Ovary (tissue), 9 donors: Measurements from ENCODE around the gene TLE4. TPM values are rescaled to one million over a fixed set of nuclear protein-coding genes. Genes with fewer than 3 reads are reported as not detected.

Experiments
- DNase-seq, 5 donors: peaks; one replicate each; pipeline ENCODE4 v3.0.0-alpha.2; 2019 to 2020
- H3K27ac ChIP-seq, 2 donors: fragments of 200-600 bp; one replicate each; pipeline versions ENCODE4 v1.5.1 to v1.8.0; 2019 to 2022
- H3K27me3 ChIP-seq: fragments of 200-600 bp; one replicate; pipeline ENCODE4 v1.8.0; 2022
- H3K36me3 ChIP-seq: fragments of 200-600 bp; sonication (generic); one replicate; pipeline ENCODE4 v1.5.1; 2019
- H3K4me1 ChIP-seq: one replicate; pipeline ENCODE4 v1.8.1; 2013; ENCODE audit warnings: mild to moderate bottlenecking, moderate library complexity; ENCODE audit not compliant: insufficient read depth
- H3K4me3 ChIP-seq: fragments of 200-600 bp; sonication (generic); one replicate; pipeline ENCODE4 v1.5.1; 2017
- H3K9me3 ChIP-seq, 2 donors: fragments of 200-600 bp in 1 of 2; sonication (generic) in 1 of 2; one replicate each; pipeline versions ENCODE4 v1.5.1 to v1.8.1; 2013 to 2019; ENCODE audit warnings: mild to moderate bottlenecking in 1 of 2, moderate library complexity in 1 of 2
- EP300 ChIP-seq: sonication (generic); formaldehyde crosslinking; IDR thresholded peaks from one replicate; pipeline ENCODE4 v1.6.1; 2017; ENCODE audit warnings: antibody characterized with exemption
- POLR2A ChIP-seq: fragments of 450-650 bp; IDR thresholded peaks from one replicate; pipeline ENCODE4 v1.6.1; 2017; ENCODE audit warnings: antibody characterized with exemption, mild to moderate bottlenecking, moderate library complexity
- WGBS, 3 donors: extraction: QIAGEN DNeasy Blood & Tissue Kit in 1 of 3; methylation state at CpG; one replicate each; pipeline versions ENCODE4 v1.1.5 to v1.1.7; 2013 to 2017; 5-methylcytosine and 5-hydroxymethylcytosine counted together
- intact Hi-C, 4 donors: fragments of 100-400 bp; cut with DNase I; formaldehyde crosslinking; loops; one replicate each; pipeline versions ENCODE4 v1.11.0 to v1.15.1; 2022 to 2023
- polyA plus RNA-seq, 2 donors: library from polyadenylated mRNA; stranded (reverse); fragments of 200-250 nt in 1 of 2; fragments of 350-450 nt in 1 of 2; fragmentation: Illumina TruSeq in 1 of 2; extraction: RNeasy Lipid Tissue Mini Kit (QIAGEN cat#74804) in 1 of 2; gene quantifications; one replicate each; pipeline ENCODE4 v1.2.3, GENCODE V29; 2013 to 2014
- total RNA-seq, 7 donors: library from RNA; depleted of rRNA in 2 of 7; stranded (reverse); fragments of >200 nt in 2 of 7; fragmentation: NEBNext Ultra II Directional in 3 of 7; extraction: Animal tissue kit (Norgen Biotek cat#: 25700) in 3 of 7; gene quantifications; one replicate each; pipeline versions ENCODE4 v1.1.0 to v1.2.4, GENCODE V29; 2016 to 2023
- TF ChIP-seq, protein P1 (sequence below), 3 donors: fragments of 450-650 bp in 2 of 3; fragments of 200-600 bp in 1 of 3; IDR thresholded peaks; one replicate each; pipeline versions ENCODE4 v1.5.1 to v1.8.0; 2016 to 2022; ENCODE audit warnings: antibody characterized with exemption in 3 of 3, mild to moderate bottlenecking in 1 of 3
- donor health status: DM: no; HTN: no; CAD: no; lungs with moderate emphysema.
- donor health status: DM: no; HTN: no; CAD: no.
- donor health status: Bipolar disorder and iron deficiency.
- donor health status: DM: yes; HTN: yes; CAD: no.
- donor health status: DM: no; HTN: no; CAD: no.
- donor health status: DM: yes; HTN: yes; CAD: no.

Gene TLE4
- total and polyA plus RNA-seq, 9 donors, result 34.6 to 67.5 (median 54.6) TPM

DNA sequence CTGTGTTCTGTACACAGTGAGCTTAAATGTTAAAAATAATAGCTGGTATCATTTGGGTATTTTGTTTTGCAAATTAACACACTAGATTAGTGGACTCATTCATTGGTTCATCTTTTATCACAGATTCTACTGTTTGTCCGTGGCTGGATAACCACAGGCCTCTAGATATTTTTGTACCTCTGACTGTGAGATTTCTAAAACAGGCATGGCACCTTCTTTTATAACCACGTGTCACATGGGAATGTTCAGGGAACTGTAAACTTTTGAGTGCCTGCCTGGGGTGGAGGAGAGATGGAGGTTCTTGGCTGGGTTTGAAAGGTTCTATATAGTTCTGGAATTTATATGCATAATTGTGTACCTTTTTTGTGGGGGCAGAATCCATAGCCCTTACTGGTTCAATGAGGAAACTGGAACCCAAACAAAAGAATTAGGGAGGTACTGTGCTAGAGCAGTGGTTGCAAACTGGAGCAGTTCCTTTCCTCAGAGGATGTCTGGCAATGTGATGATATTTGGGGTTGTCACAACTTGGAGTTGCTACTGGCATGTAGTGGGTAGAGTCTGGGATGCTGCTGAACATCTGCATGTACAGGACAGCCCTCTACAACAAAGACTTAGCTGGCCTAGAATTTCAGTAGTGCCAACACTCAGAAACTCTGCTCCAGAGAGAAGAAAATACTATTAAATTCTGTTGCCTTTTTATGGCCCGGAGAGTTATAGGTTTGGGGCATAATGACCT is 16.9 kb downstream of the TLE4 start:
- TF ChIP-seq EP300 (no peak), POLR2A (no peak)
- TF ChIP-seq, protein P1, sequence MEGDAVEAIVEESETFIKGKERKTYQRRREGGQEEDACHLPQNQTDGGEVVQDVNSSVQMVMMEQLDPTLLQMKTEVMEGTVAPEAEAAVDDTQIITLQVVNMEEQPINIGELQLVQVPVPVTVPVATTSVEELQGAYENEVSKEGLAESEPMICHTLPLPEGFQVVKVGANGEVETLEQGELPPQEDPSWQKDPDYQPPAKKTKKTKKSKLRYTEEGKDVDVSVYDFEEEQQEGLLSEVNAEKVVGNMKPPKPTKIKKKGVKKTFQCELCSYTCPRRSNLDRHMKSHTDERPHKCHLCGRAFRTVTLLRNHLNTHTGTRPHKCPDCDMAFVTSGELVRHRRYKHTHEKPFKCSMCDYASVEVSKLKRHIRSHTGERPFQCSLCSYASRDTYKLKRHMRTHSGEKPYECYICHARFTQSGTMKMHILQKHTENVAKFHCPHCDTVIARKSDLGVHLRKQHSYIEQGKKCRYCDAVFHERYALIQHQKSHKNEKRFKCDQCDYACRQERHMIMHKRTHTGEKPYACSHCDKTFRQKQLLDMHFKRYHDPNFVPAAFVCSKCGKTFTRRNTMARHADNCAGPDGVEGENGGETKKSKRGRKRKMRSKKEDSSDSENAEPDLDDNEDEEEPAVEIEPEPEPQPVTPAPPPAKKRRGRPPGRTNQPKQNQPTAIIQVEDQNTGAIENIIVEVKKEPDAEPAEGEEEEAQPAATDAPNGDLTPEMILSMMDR (IDR thresholded peaks at IDR 0.05), result no peak
- DNase-seq, result no peak
- 85 to 89% (median 87%) methylated on average over 3 of the region's 3 CpGs for WGBS, 3 donors
- Histone ChIP-seq H3K27me3 (no peaks in the 10 kb centered on the region), H3K9me3 (no peaks in the 10 kb centered on the region), H3K4me3 (no peak overlapping the region), H3K4me1 (peaks cover 21% of the 10 kb centered on the region), H3K27ac (no peak overlapping the region), H3K36me3 (no peaks in the 10 kb centered on the region)
- intact Hi-C loops, result no loop called here

DNA sequence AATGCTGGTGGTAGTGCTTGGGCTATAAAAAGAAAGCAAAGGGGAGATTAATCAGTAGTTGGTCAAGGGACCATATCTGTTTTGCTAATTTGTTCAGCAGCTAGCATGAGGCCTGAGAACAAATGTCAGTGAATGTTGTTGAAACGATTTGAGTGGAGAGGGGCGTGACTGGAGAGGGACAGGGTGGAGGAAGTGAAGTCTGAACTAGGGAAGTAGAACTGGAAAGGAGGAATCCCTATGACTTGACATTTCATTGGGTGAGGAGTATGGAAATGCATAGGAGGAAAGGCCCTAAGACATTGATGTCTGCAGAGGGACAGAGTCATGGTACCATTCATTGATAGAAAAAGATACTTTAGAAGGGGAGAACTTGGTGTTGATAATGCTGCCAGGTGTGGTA is 19.7 kb downstream of the TLE4 start:
- H3K9me3 ChIP-seq, result no peaks in the 10 kb centered on the region
- H3K27me3 ChIP-seq, result no peaks in the 10 kb centered on the region
- intact Hi-C loops, result no loop called here
- H3K4me3 ChIP-seq, result no peak overlapping the region
- TF ChIP-seq, protein P1 (IDR thresholded peaks at IDR 0.05), result no peak
- TF ChIP-seq EP300 (no peak), POLR2A (no peak)
- no peak overlapping the region for H3K27ac ChIP-seq
- no peaks in the 10 kb centered on the region for H3K36me3 ChIP-seq
- no peak for DNase-seq
- 78 to 91% (median 90%) methylated on average over 2 of the region's 2 CpGs for WGBS, 3 donors
- peaks cover 12% of the 10 kb centered on the region for H3K4me1 ChIP-seq

DNA sequence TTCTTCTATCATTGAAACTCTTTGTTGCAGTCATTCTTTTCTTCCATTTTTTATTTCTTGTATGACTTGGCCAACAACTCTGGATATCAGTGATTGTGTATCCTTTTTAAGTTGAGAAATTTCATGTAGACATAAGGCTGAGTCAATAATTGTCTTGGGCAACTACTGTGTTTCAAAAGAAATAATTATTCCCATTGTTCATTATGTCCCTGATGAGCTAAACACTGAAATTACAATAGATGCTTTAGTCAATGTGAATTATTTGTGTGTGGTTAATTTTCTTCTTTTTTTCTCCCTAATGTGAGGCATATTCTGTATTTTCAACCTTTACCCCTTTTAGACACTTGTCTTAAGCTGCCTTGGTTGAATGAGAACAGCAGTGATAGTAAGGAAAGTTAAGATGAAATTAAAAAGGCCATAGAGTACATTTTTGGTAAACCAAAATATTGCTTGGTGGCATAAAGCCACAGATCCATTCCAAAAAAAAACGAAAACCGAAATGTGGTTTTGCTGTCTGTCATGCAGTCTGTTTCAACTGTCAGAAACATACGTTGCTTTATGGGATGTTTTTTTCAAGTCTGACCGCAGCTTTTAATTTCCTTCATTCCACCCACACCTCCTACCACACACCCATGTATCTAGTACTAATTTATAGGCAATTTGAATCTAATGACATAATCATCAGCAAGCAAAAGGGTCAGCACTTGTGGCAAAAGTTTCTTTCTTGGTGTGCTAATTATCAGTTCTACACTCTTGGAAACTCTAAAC is 21.1 kb downstream of the TLE4 start:
- no peak overlapping the region for H3K4me3 ChIP-seq
- no peak for TF ChIP-seq POLR2A
- TF ChIP-seq, protein P1 (IDR thresholded peaks at IDR 0.05), result no peak
- TF ChIP-seq EP300, result no peak
- no peaks in the 10 kb centered on the region for H3K9me3 ChIP-seq
- DNase-seq, result no peak
- no peaks in the 10 kb centered on the region for H3K36me3 ChIP-seq
- 67 to 77% (median 74%) methylated on average over 4 of the region's 4 CpGs for WGBS, 3 donors
- intact Hi-C loops, result no loop called here
- H3K27ac ChIP-seq, result no peak overlapping the region
- peaks cover 13% of the 10 kb centered on the region for H3K4me1 ChIP-seq
- no peaks in the 10 kb centered on the region for H3K27me3 ChIP-seq

GRCh38 chr9:79598562-79599345 is 27.0 kb downstream of the TLE4 start:
- no peak overlapping the region for H3K4me3 ChIP-seq
- WGBS, 3 donors, result 20 to 38% (median 29%) methylated on average over 4 of the region's 4 CpGs
- H3K9me3 ChIP-seq, result no peaks in the 10 kb centered on the region
- H3K36me3 ChIP-seq, result no peaks in the 10 kb centered on the region
- intact Hi-C loops, result no loop called here
- TF ChIP-seq, protein P1 (IDR thresholded peaks at IDR 0.05), result no peak
- TF ChIP-seq POLR2A, result no peak
- TF ChIP-seq EP300, result no peak
- DNase-seq, result no peak
- peaks cover 9% of the 10 kb centered on the region for H3K4me1 ChIP-seq
- no peak overlapping the region for H3K27ac ChIP-seq
- no peaks in the 10 kb centered on the region for H3K27me3 ChIP-seq
